Neuronal stem cell (in vitro differentiated cells): Measurements from ENCODE around the gene TSPOAP1.

ENCODE experiments used
- DNase-seq: peaks from one replicate; pipeline ENCODE4 v3.0.0-alpha.2; 2013; ENCODE audit warnings: low spot score
- H2AFZ ChIP-seq: one replicate; pipeline ENCODE4 v1.6.1; 2013; ENCODE audit warnings: mild to moderate bottlenecking, low read length, inconsistent platforms
- H2AK5ac ChIP-seq: 2 replicates; pipeline ENCODE4 v1.6.1; 2013; ENCODE audit warnings: low read depth, mild to moderate bottlenecking, inconsistent platforms, low read length, moderate library complexity, mixed read lengths
- H2BK120ac ChIP-seq: 2 replicates; pipeline ENCODE4 v1.6.1; 2013; ENCODE audit warnings: low read depth, mild to moderate bottlenecking, inconsistent platforms, low read length, moderate library complexity, mixed read lengths
- H2BK12ac ChIP-seq: one replicate; pipeline ENCODE4 v1.6.1; 2013; ENCODE audit warnings: low read length, inconsistent platforms
- H2BK15ac ChIP-seq: 2 replicates; pipeline ENCODE4 v1.6.1; 2013; ENCODE audit warnings: mild to moderate bottlenecking, low read length, inconsistent platforms, mixed read lengths
- H2BK5ac ChIP-seq: one replicate; pipeline ENCODE4 v1.6.1; 2013; ENCODE audit warnings: inconsistent platforms, mild to moderate bottlenecking, low read length, moderate library complexity
- H3K14ac ChIP-seq: one replicate; pipeline ENCODE4 v1.6.1; 2013; ENCODE audit warnings: low read length, inconsistent platforms
- H3K18ac ChIP-seq: 2 replicates; pipeline ENCODE4 v1.6.1; 2013; ENCODE audit warnings: low read length, inconsistent platforms
- H3K23ac ChIP-seq: 2 replicates; pipeline ENCODE4 v1.6.1; 2013; ENCODE audit warnings: low read depth, mild to moderate bottlenecking, mixed read lengths, low read length, inconsistent platforms; ENCODE audit not compliant: poor library complexity
- H3K27ac ChIP-seq: replicated peaks from 3 replicates; pipeline ENCODE4 v1.5.1; 2013; ENCODE audit warnings: low read length, inconsistent platforms
- H3K27me3 ChIP-seq, 3 experiments: 2 replicates each; pipeline ENCODE4 v1.6.1; 2013; ENCODE audit warnings: low read length in 3 of 3, mild to moderate bottlenecking in 2 of 3, inconsistent platforms in 1 of 3, low read depth in 1 of 3, mixed read lengths in 1 of 3, moderate library complexity in 1 of 3; ENCODE audit not compliant: control insufficient read depth in 3 of 3, insufficient read depth in 3 of 3
- H3K36me3 ChIP-seq, 2 donors: replicated peaks in 1 of 2; 2 replicates each; pipeline ENCODE4 v1.6.1; 2013; ENCODE audit warnings: low read length in 2 of 2; ENCODE audit not compliant: control insufficient read depth in 2 of 2, insufficient read depth in 2 of 2
- H3K4ac ChIP-seq: 2 replicates; pipeline ENCODE4 v1.6.1; 2013; ENCODE audit warnings: inconsistent platforms, mild to moderate bottlenecking, low read length, moderate library complexity
- H3K4me1 ChIP-seq, 2 donors: 1 replicate in 1 of 2; 2 replicates in 1 of 2; pipeline ENCODE4 v1.6.1; 2013; ENCODE audit warnings: low read length in 2 of 2, low read depth in 1 of 2; ENCODE audit not compliant: control insufficient read depth in 2 of 2, insufficient read depth in 1 of 2
- H3K4me2 ChIP-seq: one replicate; pipeline ENCODE4 v1.6.1; 2013; ENCODE audit warnings: mild to moderate bottlenecking, low read length, inconsistent platforms; ENCODE audit not compliant: insufficient read depth, poor library complexity, severe bottlenecking
- H3K4me3 ChIP-seq, 2 donors: 2 replicates each; pipeline ENCODE4 v1.5.1; 2013; ENCODE audit warnings: low read length in 2 of 2, mild to moderate bottlenecking in 2 of 2, inconsistent platforms in 1 of 2, moderate library complexity in 1 of 2
- H3K79me1 ChIP-seq: one replicate; pipeline ENCODE4 v1.6.1; 2013; ENCODE audit warnings: low read depth, mild to moderate bottlenecking, inconsistent platforms, low read length, moderate library complexity
- H3K9ac ChIP-seq: one replicate; pipeline ENCODE4 v1.6.1; 2013; ENCODE audit warnings: mild to moderate bottlenecking, low read depth, low read length, inconsistent platforms; ENCODE audit not compliant: poor library complexity
- H3K9me3 ChIP-seq, 2 donors: replicated peaks in 1 of 2; 2 replicates each; pipeline versions ENCODE3 to v1.6.1; 2013; ENCODE audit warnings: low read length in 2 of 2, mild to moderate bottlenecking in 2 of 2, inconsistent platforms in 1 of 2, low read depth in 1 of 2, mixed read lengths in 1 of 2, moderate library complexity in 1 of 2; ENCODE audit not compliant: control insufficient read depth in 2 of 2, insufficient read depth in 1 of 2
- H4K8ac ChIP-seq: one replicate; pipeline ENCODE4 v1.6.1; 2013; ENCODE audit warnings: low read depth, mild to moderate bottlenecking, inconsistent platforms, low read length, moderate library complexity
- H4K91ac ChIP-seq: one replicate; pipeline ENCODE4 v1.6.1; 2013; ENCODE audit warnings: low read length, low read depth, mild to moderate bottlenecking, inconsistent platforms; ENCODE audit not compliant: poor library complexity
- WGBS, 2 donors: extraction: QIAGEN DNeasy Blood & Tissue Kit; methylation state at CpG; one replicate each; pipeline ENCODE4 v1.1.7; 2013; ENCODE audit warnings: missing lambda C conversion rate in 2 of 2, mixed read lengths in 1 of 2; ENCODE audit not compliant: insufficient read length in 2 of 2, insufficient replicate concordance in 1 of 2; ENCODE audit errors: extremely low coverage in 2 of 2; 5-methylcytosine and 5-hydroxymethylcytosine counted together

The TSPOAP1 gene

DNA sequence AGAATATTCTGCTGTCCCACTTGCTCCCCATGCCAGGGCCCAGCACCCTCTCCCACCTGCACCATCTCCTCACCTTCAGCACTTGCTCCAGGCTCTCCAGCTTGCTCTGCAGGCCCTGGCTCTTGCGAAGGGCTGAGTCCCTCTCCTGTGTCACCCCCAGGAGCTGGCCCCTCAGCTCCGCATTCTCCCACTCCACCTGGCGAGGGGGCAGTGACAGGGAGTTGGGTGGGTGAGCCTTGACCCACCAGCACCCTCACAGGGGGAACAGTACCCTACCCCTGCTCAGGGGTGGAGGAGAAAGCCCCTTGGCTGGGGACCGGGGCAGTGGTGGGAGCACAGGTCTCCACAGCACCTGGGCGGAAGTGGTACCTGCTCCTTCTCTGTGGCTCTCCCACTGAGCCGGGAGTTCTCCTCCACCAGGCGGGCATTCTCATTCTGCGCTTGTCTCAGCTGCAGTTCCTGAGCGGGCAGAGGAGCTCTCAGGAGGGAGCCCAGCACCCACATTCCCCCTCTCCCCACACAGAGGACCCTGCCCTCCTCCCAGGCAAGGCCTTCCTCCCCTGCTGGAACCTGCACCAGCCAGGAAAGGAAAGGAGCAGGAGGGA lies 5.9 kb downstream of the TSPOAP1 start:
- no peak overlapping the region for H3K27ac ChIP-seq
- no peak overlapping the region for H2BK12ac ChIP-seq
- peaks cover under 1% of the 10 kb centered on the region for H3K79me1 ChIP-seq
- H3K23ac ChIP-seq: peak overlapping the region; percentile 34
- peaks cover 0 to 8% of the 10 kb centered on the region in 2 donors for H3K36me3 ChIP-seq
- H4K8ac ChIP-seq: peak overlapping the region; percentile 55
- no CpG with 5 or more reads among the region's 9 CpGs for WGBS, 2 donors
- DNase-seq: no peak
- H4K91ac ChIP-seq: peak overlapping the region; percentile 23
- no peak overlapping the region for H2AFZ ChIP-seq
- peak overlapping the region; percentile 24 for H3K9ac ChIP-seq
- no peak overlapping the region for H2BK120ac ChIP-seq
- H3K18ac ChIP-seq: peak overlapping the region; percentile 13
- peaks cover 0 to 23% of the 10 kb centered on the region in 2 donors for H3K4me1 ChIP-seq
- H3K4me3 ChIP-seq: no peak overlapping the region
- H3K4me2 ChIP-seq: no peak overlapping the region
- H3K27me3 ChIP-seq: peaks cover 0 to 29% (median 0%) of the 10 kb centered on the region in 3 experiments
- H3K4ac ChIP-seq: no peak overlapping the region
- peak overlapping the region; percentile 86 for H2AK5ac ChIP-seq
- peak overlapping the region; percentile 10 for H3K14ac ChIP-seq
- no peaks in the 10 kb centered on the region for H3K9me3 ChIP-seq
- peak overlapping the region; percentile 2 for H2BK15ac ChIP-seq
- peak overlapping the region; percentile 87 for H2BK5ac ChIP-seq

DNA sequence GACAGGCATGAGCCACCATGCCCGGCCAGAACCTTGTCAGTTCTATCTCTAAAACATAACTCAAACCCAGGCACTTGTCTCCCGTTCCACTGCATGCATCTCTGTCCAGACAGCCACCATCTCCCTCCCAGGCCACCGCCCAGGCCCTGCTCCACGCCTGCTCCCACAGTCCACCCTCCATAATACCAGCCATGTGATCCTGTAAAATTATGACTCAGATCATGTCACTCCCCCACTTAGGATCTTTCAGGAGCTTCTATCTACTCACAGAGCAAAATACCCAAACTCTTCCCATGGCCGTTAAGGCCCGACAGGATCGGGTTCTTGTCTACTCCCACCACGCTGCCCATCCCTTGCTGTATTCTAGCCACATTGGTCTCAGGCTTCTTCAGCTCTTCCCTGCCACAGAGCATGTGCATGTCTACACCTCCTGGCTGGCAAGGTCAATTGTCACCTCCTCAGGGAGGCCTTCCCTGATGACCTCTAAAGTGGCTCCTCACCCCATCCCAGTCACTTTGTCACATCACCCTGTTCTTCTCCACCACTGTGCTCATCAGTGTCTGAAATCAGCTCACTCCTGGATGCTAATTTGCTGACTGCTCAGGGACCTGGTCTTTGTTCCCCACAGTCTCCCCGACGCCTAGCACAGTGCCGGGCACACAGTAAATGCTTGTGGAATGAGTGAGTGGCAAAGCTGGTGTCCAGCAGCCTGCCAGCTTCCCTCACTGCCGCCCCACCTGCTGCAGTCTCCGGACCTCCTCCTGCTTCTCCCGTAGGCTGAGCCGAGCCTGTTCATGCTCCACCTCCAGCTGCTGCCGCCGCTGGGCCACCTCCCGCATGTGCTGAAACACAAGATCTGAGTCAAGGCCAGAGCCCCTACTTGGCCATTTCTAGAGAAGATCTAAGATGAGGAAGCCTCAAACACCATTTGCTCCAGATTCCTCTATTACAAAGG lies 6.7 kb downstream of the TSPOAP1 start:
- Histone ChIP-seq H4K8ac (peak overlapping the region; percentile 24), H3K79me1 (no peaks in the 10 kb centered on the region), H4K91ac (no peak overlapping the region), H3K23ac (peak overlapping the region; percentile 86), H3K4me2 (no peak overlapping the region), H3K27me3 (peaks cover 0 to 29% (median 0%) of the 10 kb centered on the region in 3 experiments), H3K9me3 (no peaks in the 10 kb centered on the region), H2BK5ac (no peak overlapping the region), H2AFZ (no peak overlapping the region), H3K36me3 (peaks cover 0 to 8% of the 10 kb centered on the region in 2 donors), H3K14ac (no peak overlapping the region), H2AK5ac (peak overlapping the region; percentile 10), H2BK120ac (no peak overlapping the region), H3K27ac (no peak overlapping the region), H2BK15ac (no peak overlapping the region), H3K4me3 (peak overlapping the region in 1 of 2 donors; percentile 55), H3K18ac (peak overlapping the region; percentile 67), H3K9ac (no peak overlapping the region), H3K4me1 (peaks cover 0 to 19% of the 10 kb centered on the region in 2 donors), H2BK12ac (no peak overlapping the region), H3K4ac (no peak overlapping the region)
- DNase-seq: no peak
- WGBS, 2 donors: no CpG with 5 or more reads among the region's 18 CpGs

- no CpG with 5 or more reads among the region's 9 CpGs for WGBS, 2 donors
- Histone ChIP-seq H3K27me3 (peaks cover 0 to 21% (median 0%) of the 10 kb centered on the region in 3 experiments), H3K9ac (no peak overlapping the region), H3K23ac (no peak overlapping the region), H3K4me2 (no peak overlapping the region), H3K14ac (no peak overlapping the region), H3K4ac (no peak overlapping the region), H3K9me3 (no peaks in the 10 kb centered on the region), H4K91ac (no peak overlapping the region), H2AK5ac (no peak overlapping the region), H3K36me3 (peaks cover 0 to 10% of the 10 kb centered on the region in 2 donors), H2BK12ac (no peak overlapping the region), H3K18ac (no peak overlapping the region), H3K4me3 (no peak overlapping the region), H2AFZ (no peak overlapping the region), H4K8ac (no peak overlapping the region), H2BK15ac (no peak overlapping the region), H3K4me1 (peaks cover 0 to 16% of the 10 kb centered on the region in 2 donors), H2BK5ac (no peak overlapping the region), H3K27ac (no peak overlapping the region), H3K79me1 (no peaks in the 10 kb centered on the region), H2BK120ac (no peak overlapping the region)
- DNase-seq: no peak
Measured at GRCh38 chr17:58320570-58321323, 7.8 kb downstream of the TSPOAP1 start.
